Gastrocnemius medialis (tissue), 4 donors: ENCODE results near the gene TRIM66. TPM values are rescaled to one million over a fixed set of nuclear protein-coding genes. Genes with fewer than 3 reads are reported as not detected.

Experiments
- ATAC-seq, 2 donors: fragments of 150-250 bp; one replicate each; pipeline ENCODE4 v1.9.1; 2016
- DNase-seq, 2 donors: peaks; one replicate each; pipeline ENCODE4 v3.0.0-alpha.2; 2019
- H3K27ac ChIP-seq, 4 donors: fragments of 200-600 bp; sonication (generic); 1 replicate in 1 of 4; 2 replicates in 3 of 4; pipeline ENCODE4 v1.5.1; 2016 to 2018; ENCODE audit warnings: mild to moderate bottlenecking in 2 of 4, moderate library complexity in 1 of 4
- H3K27me3 ChIP-seq, 3 donors: fragments of 200-600 bp; sonication (generic) in 2 of 3; 1 replicate in 1 of 3; 2 replicates in 2 of 3; pipeline versions ENCODE4 v1.5.1 to v1.6.0; 2016 to 2019; ENCODE audit warnings: mild to moderate bottlenecking in 1 of 3, moderate library complexity in 1 of 3
- H3K36me3 ChIP-seq, 2 donors: fragments of 200-600 bp; sonication (generic) in 1 of 2; one replicate each; pipeline ENCODE4 v1.5.1; 2017 to 2018
- H3K4me1 ChIP-seq, 2 donors: fragments of 200-600 bp; sonication (generic) in 1 of 2; one replicate each; pipeline ENCODE4 v1.5.1; 2016 to 2017; ENCODE audit warnings: mild to moderate bottlenecking in 2 of 2
- H3K4me3 ChIP-seq, 4 donors: fragments of 200-600 bp; sonication (generic) in 3 of 4; 1 replicate in 1 of 4; 2 replicates in 3 of 4; pipeline ENCODE4 v1.5.1; 2016 to 2019; ENCODE audit warnings: mild to moderate bottlenecking in 2 of 4
- H3K9me3 ChIP-seq, 3 donors: fragments of 200-600 bp; sonication (generic) in 2 of 3; 1 replicate in 1 of 3; 2 replicates in 2 of 3; pipeline ENCODE4 v1.5.1; 2016 to 2019
- POLR2A ChIP-seq, 2 donors: fragments of 450-650 bp; IDR thresholded peaks; one replicate each; pipeline ENCODE4 v1.6.1; 2017; ENCODE audit warnings: antibody characterized with exemption in 2 of 2, mild to moderate bottlenecking in 2 of 2, moderate library complexity in 2 of 2
- in situ Hi-C, 4 donors: fragments of 200-750 bp; cut with MboI; loops; one replicate each; pipeline versions ENCODE4 v1.15.0 to v1.8.0; 2017; ENCODE audit warnings: low sequenced_read_pairs in 4 of 4
- intact Hi-C: fragments of 100-400 bp; cut with DNase I; formaldehyde crosslinking; loops from one replicate; pipeline ENCODE4 v1.15.1; 2023; ENCODE audit warnings: low total_unique reads
- total RNA-seq, 4 donors: library from RNA; depleted of rRNA; stranded (reverse); fragments of >200 nt; gene quantifications; one replicate each; pipeline versions ENCODE4 v1.1.0 to v1.2.3, GENCODE V29; 2016
- TF ChIP-seq, protein P1 (sequence below), 5 experiments: fragments of 450-650 bp in 3 of 5; fragments of 200-600 bp in 2 of 5; sonication (generic) in 2 of 5; IDR thresholded peaks in 4 of 5; conservative IDR thresholded peaks in 1 of 5; 1 replicate in 4 of 5; 2 replicates in 1 of 5; pipeline ENCODE4 v1.5.1; 2016 to 2019; ENCODE audit warnings: antibody characterized with exemption in 5 of 5, mild to moderate bottlenecking in 3 of 5, moderate library complexity in 3 of 5

The TRIM66 gene
- total RNA-seq, 4 donors from 2014 or later, result 0.55 to 6.5 (median 1.1) TPM

GRCh38 chr11:8624698-8625097 lies 57.8 kb downstream of the TRIM66 start:
- H3K27me3 ChIP-seq, result no peaks in the 10 kb centered on the region
- no peak for TF ChIP-seq POLR2A (IDR thresholded peaks at IDR 0.05)
- TF ChIP-seq, protein P1, sequence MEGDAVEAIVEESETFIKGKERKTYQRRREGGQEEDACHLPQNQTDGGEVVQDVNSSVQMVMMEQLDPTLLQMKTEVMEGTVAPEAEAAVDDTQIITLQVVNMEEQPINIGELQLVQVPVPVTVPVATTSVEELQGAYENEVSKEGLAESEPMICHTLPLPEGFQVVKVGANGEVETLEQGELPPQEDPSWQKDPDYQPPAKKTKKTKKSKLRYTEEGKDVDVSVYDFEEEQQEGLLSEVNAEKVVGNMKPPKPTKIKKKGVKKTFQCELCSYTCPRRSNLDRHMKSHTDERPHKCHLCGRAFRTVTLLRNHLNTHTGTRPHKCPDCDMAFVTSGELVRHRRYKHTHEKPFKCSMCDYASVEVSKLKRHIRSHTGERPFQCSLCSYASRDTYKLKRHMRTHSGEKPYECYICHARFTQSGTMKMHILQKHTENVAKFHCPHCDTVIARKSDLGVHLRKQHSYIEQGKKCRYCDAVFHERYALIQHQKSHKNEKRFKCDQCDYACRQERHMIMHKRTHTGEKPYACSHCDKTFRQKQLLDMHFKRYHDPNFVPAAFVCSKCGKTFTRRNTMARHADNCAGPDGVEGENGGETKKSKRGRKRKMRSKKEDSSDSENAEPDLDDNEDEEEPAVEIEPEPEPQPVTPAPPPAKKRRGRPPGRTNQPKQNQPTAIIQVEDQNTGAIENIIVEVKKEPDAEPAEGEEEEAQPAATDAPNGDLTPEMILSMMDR (IDR thresholded peaks at IDR 0.05 in 4 of 5, conservative IDR thresholded peaks at IDR 0.05 in 1 of 5), result no peak
- intact Hi-C loops, result no loop called here
- no peak overlapping the region for H3K4me3 ChIP-seq
- no peak for DNase-seq
- in situ Hi-C loops, result no loop called here
- H3K36me3 ChIP-seq, result peaks cover 0 to 14% of the 10 kb centered on the region in 2 donors
- H3K9me3 ChIP-seq, result no peaks in the 10 kb centered on the region
- no peak overlapping the region for H3K27ac ChIP-seq
- H3K4me1 ChIP-seq, result no peaks in the 10 kb centered on the region
- ATAC-seq, result no peak

DNA sequence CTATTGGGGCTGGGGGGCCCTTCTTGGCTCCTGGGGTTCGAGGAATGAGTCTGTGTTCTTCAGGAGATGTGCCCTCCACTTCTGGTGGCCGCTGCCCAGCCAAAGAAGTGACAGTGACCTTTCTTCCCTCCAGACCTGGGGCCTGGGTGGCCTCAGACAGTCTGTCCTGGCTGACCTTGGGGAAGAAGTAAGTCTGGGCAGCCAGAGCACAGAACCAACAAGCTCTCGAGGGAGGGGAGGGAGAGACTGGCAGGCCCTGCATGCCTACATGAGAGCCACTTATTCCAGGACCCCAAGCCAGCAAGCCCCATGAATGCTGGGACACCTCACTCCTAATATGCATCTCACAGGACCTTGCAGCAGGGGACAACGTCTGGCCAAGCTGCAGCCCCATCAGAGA lies 61.3 kb downstream of the TRIM66 start:
- H3K27ac ChIP-seq, result no peak overlapping the region
- intact Hi-C loops, result no loop called here
- H3K4me1 ChIP-seq, result no peaks in the 10 kb centered on the region
- TF ChIP-seq, protein P1 (IDR thresholded peaks at IDR 0.05 in 4 of 5, conservative IDR thresholded peaks at IDR 0.05 in 1 of 5), result no peak
- no peak for TF ChIP-seq POLR2A (IDR thresholded peaks at IDR 0.05)
- peaks cover 0 to 33% of the 10 kb centered on the region in 2 donors for H3K36me3 ChIP-seq
- no peaks in the 10 kb centered on the region for H3K9me3 ChIP-seq
- in situ Hi-C loops, result no loop called here
- DNase-seq (no peak), ATAC-seq (no peak)
- no peak overlapping the region for H3K4me3 ChIP-seq
- no peaks in the 10 kb centered on the region for H3K27me3 ChIP-seq

- no peak overlapping the region for H3K4me3 ChIP-seq
- H3K4me1 ChIP-seq, result no peaks in the 10 kb centered on the region
- TF ChIP-seq, protein P1 (IDR thresholded peaks at IDR 0.05 in 4 of 5, conservative IDR thresholded peaks at IDR 0.05 in 1 of 5), result no peak
- no peak for TF ChIP-seq POLR2A (IDR thresholded peaks at IDR 0.05)
- ATAC-seq (no peak), DNase-seq (no peak)
- no peaks in the 10 kb centered on the region for H3K27me3 ChIP-seq
- intact Hi-C loops (no loop called here), in situ Hi-C loops (no loop called here)
- no peaks in the 10 kb centered on the region for H3K9me3 ChIP-seq
- no peak overlapping the region for H3K27ac ChIP-seq
- peaks cover 0 to 19% of the 10 kb centered on the region in 2 donors for H3K36me3 ChIP-seq
These were observed 65.4 kb downstream of the TRIM66 start for GRCh38 chr11:8617063-8617462.

GRCh38 chr11:8615291-8616032 lies 67.0 kb downstream of the TRIM66 start:
- no peak for TF ChIP-seq POLR2A (IDR thresholded peaks at IDR 0.05)
- TF ChIP-seq, protein P1 (IDR thresholded peaks at IDR 0.05 in 4 of 5, conservative IDR thresholded peaks at IDR 0.05 in 1 of 5), result no peak
- ATAC-seq, result no peak
- DNase-seq, result no peak
- Histone ChIP-seq H3K9me3 (no peaks in the 10 kb centered on the region), H3K4me1 (no peaks in the 10 kb centered on the region), H3K27ac (no peak overlapping the region), H3K36me3 (peaks cover 0 to 19% of the 10 kb centered on the region in 2 donors), H3K4me3 (no peak overlapping the region), H3K27me3 (no peaks in the 10 kb centered on the region)
- intact Hi-C loops, result no loop called here
- in situ Hi-C loops, result no loop called here
